Ramos (cell line): Measurements from ENCODE around the gene NUDT13.

ENCODE experiments used
- in situ Hi-C: fragments of 300-500 bp; cut with MboI; formaldehyde crosslinking; loops from one replicate; pipeline ENCODE4 v1.14.3; 2022; ENCODE audit warnings: low sequenced_read_pairs; ENCODE audit not compliant: unreplicated experiment

Gene NUDT13

GRCh38 chr10:73110345-73110849 lies at the start of gene NUDT13:
Gene NUDT13 (plus strand): TSS chr10:73110455. CDS start chr10:73114366, 3,911 bp downstream.
- in situ Hi-C loops, result no loop called here

- in situ Hi-C loops, result no loop called here
These were observed 49.3 kb upstream of the NUDT13 start for GRCh38 chr10:73060738-73061635.

GRCh38 chr10:73061743-73062142 lies 48.5 kb upstream of the NUDT13 start:
- in situ Hi-C loops, result no loop called here

GRCh38 chr10:73065441-73065840 lies 44.8 kb upstream of the NUDT13 start:
- in situ Hi-C loops, result no loop called here

GRCh38 chr10:73073627-73074026 lies 36.6 kb upstream of the NUDT13 start:
- in situ Hi-C loops, result no loop called here

GRCh38 chr10:73075829-73076228 lies 34.4 kb upstream of the NUDT13 start:
- in situ Hi-C loops, result no loop called here

GRCh38 chr10:73076360-73077183 lies 33.7 kb upstream of the NUDT13 start:
- in situ Hi-C loops, result no loop called here

GRCh38 chr10:73079779-73080541 lies 30.3 kb upstream of the NUDT13 start:
- in situ Hi-C loops, result no loop called here

GRCh38 chr10:73083221-73083620 lies 27.0 kb upstream of the NUDT13 start:
- in situ Hi-C loops, result no loop called here

GRCh38 chr10:73084209-73084608 lies 26.0 kb upstream of the NUDT13 start:
- in situ Hi-C loops, result no loop called here

GRCh38 chr10:73086816-73087215 lies 23.4 kb upstream of the NUDT13 start:
- in situ Hi-C loops, result no loop called here

GRCh38 chr10:73088304-73088703 lies 22.0 kb upstream of the NUDT13 start:
- in situ Hi-C loops, result no loop called here

- in situ Hi-C loops, result no loop called here
These were observed 17.4 kb upstream of the NUDT13 start for GRCh38 chr10:73092830-73093229.

GRCh38 chr10:73093922-73094850 lies 16.1 kb upstream of the NUDT13 start:
- in situ Hi-C loops, result no loop called here

GRCh38 chr10:73094986-73095480 lies 15.2 kb upstream of the NUDT13 start:
- in situ Hi-C loops, result no loop called here

- in situ Hi-C loops, result no loop called here
These were observed 14.7 kb upstream of the NUDT13 start for GRCh38 chr10:73095481-73096021.

- in situ Hi-C loops, result no loop called here
These were observed 14.2 kb upstream of the NUDT13 start for GRCh38 chr10:73096041-73096448.

GRCh38 chr10:73096449-73097304 lies 13.6 kb upstream of the NUDT13 start, which contains the start of gene P4HA1:
Gene P4HA1 (minus strand): TSS chr10:73096866. CDS start chr10:73074883, 21,983 bp downstream.
- in situ Hi-C loops, result no loop called here
